Natural killer cell treated with Interleukin-12 subunit alpha and Interleukin-12 subunit beta and Interleukin-15 and Interleukin-18, amount 100 ng/mL, for 72 hours (primary cell): ENCODE data around the gene DNAH2. TPM values are rescaled to one million over a fixed set of nuclear protein-coding genes. Genes with fewer than 3 reads are reported as not detected.

Source experiments
- ATAC-seq, 2 donors: fragments of 150-1000 bp; cut with Tn5 transposase in 1 of 2; sonication (Bioruptor Pico), chemical (Tn5 transposase) in 1 of 2; 2 replicates each; pipeline ENCODE4 v1.10.0; 2021
- DNase-seq: peaks from one replicate; pipeline ENCODE4 v3.0.0; 2022; ENCODE audit warnings: low spot score
- H3K27ac Mint-ChIP-seq, 2 donors: 1 replicate in 1 of 2; 2 replicates in 1 of 2; pipeline ENCODE4 v1.8.0; 2022; ENCODE audit warnings: mixed read lengths in 2 of 2, mild to moderate bottlenecking in 1 of 2, moderate library complexity in 1 of 2
- H3K27me3 Mint-ChIP-seq, 2 donors: 1 replicate in 1 of 2; 2 replicates in 1 of 2; pipeline ENCODE4 v1.8.0; 2022; ENCODE audit warnings: mixed read lengths in 2 of 2
- H3K36me3 Mint-ChIP-seq: one replicate; pipeline ENCODE4 v1.8.0; 2022; ENCODE audit warnings: mixed read lengths
- H3K4me1 Mint-ChIP-seq, 2 donors: 1 replicate in 1 of 2; 2 replicates in 1 of 2; pipeline ENCODE4 v1.8.0; 2022; ENCODE audit warnings: low read depth in 2 of 2, mixed read lengths in 2 of 2, mild to moderate bottlenecking in 1 of 2
- H3K4me3 Mint-ChIP-seq: one replicate; pipeline ENCODE4 v1.8.0; 2022; ENCODE audit warnings: mixed read lengths
- H3K9me3 Mint-ChIP-seq: 2 replicates; pipeline ENCODE4 v1.8.0; 2022; ENCODE audit warnings: mixed read lengths
- total RNA-seq, 2 donors: library from RNA; stranded (reverse); gene quantifications; one replicate each; pipeline ENCODE4 v1.2.3, GENCODE V29; 2022

Gene DNAH2
- total RNA-seq, 2 donors from 2014 or later = 0.10 TPM; not detected in 1

- Mint-ChIP-seq H3K4me3 (no peak overlapping the region), H3K27ac (no peak overlapping the region), H3K9me3 (no peaks in the 10 kb centered on the region), H3K36me3 (no peaks in the 10 kb centered on the region), H3K4me1 (no peaks in the 10 kb centered on the region), H3K27me3 (peaks cover 22 to 34% of the 10 kb centered on the region in 2 donors)
- ATAC-seq (no peak), DNase-seq (no peak)
Measured at GRCh38 chr17:7727886-7728285, 10.3 kb downstream of the DNAH2 start.

- Mint-ChIP-seq H3K9me3 (no peaks in the 10 kb centered on the region), H3K4me3 (no peak overlapping the region), H3K27ac (no peak overlapping the region), H3K4me1 (no peaks in the 10 kb centered on the region), H3K36me3 (no peaks in the 10 kb centered on the region), H3K27me3 (peaks cover 20 to 23% of the 10 kb centered on the region in 2 donors)
- ATAC-seq (no peak), DNase-seq (no peak)
Measured at GRCh38 chr17:7729816-7730215, 12.3 kb downstream of the DNAH2 start.

- DNase-seq (no peak), ATAC-seq (no peak)
- no peak overlapping the region for H3K27ac Mint-ChIP-seq
- no peaks in the 10 kb centered on the region for H3K4me1 Mint-ChIP-seq
- H3K36me3 Mint-ChIP-seq = no peaks in the 10 kb centered on the region
- H3K9me3 Mint-ChIP-seq = no peaks in the 10 kb centered on the region
- no peak overlapping the region for H3K4me3 Mint-ChIP-seq
- peaks cover 6 to 11% of the 10 kb centered on the region in 2 donors for H3K27me3 Mint-ChIP-seq
Measured at GRCh38 chr17:7732981-7733539, 15.5 kb downstream of the DNAH2 start.

GRCh38 chr17:7737601-7738000, 20.1 kb downstream of the DNAH2 start:
- no peaks in the 10 kb centered on the region for H3K9me3 Mint-ChIP-seq
- peaks cover 15% of the 10 kb centered on the region in 2 donors for H3K27me3 Mint-ChIP-seq
- H3K27ac Mint-ChIP-seq = no peak overlapping the region
- H3K36me3 Mint-ChIP-seq = no peaks in the 10 kb centered on the region
- no peak for DNase-seq
- H3K4me1 Mint-ChIP-seq = no peaks in the 10 kb centered on the region
- ATAC-seq = no peak
- H3K4me3 Mint-ChIP-seq = no peak overlapping the region

- Mint-ChIP-seq H3K36me3 (no peaks in the 10 kb centered on the region), H3K27ac (no peak overlapping the region), H3K27me3 (peaks cover 13 to 22% of the 10 kb centered on the region in 2 donors), H3K4me1 (no peaks in the 10 kb centered on the region), H3K4me3 (no peak overlapping the region), H3K9me3 (no peaks in the 10 kb centered on the region)
- no peak for DNase-seq
- ATAC-seq = no peak
Measured at GRCh38 chr17:7739746-7740145, 22.2 kb downstream of the DNAH2 start.

GRCh38 chr17:7740481-7741001, 23.0 kb downstream of the DNAH2 start:
- no peaks in the 10 kb centered on the region for H3K9me3 Mint-ChIP-seq
- H3K4me3 Mint-ChIP-seq = no peak overlapping the region
- no peaks in the 10 kb centered on the region for H3K36me3 Mint-ChIP-seq
- no peak overlapping the region for H3K27ac Mint-ChIP-seq
- ATAC-seq = no peak
- H3K4me1 Mint-ChIP-seq = no peaks in the 10 kb centered on the region
- H3K27me3 Mint-ChIP-seq = peaks cover 13 to 22% of the 10 kb centered on the region in 2 donors
- no peak for DNase-seq

GRCh38 chr17:7742729-7743128, 25.2 kb downstream of the DNAH2 start:
- Mint-ChIP-seq H3K9me3 (no peaks in the 10 kb centered on the region), H3K36me3 (no peaks in the 10 kb centered on the region), H3K27ac (no peak overlapping the region), H3K27me3 (peaks cover 13 to 22% of the 10 kb centered on the region in 2 donors), H3K4me3 (no peak overlapping the region), H3K4me1 (no peaks in the 10 kb centered on the region)
- ATAC-seq (no peak), DNase-seq (no peak)

- no peaks in the 10 kb centered on the region for H3K36me3 Mint-ChIP-seq
- no peak overlapping the region for H3K4me3 Mint-ChIP-seq
- ATAC-seq (no peak), DNase-seq (no peak)
- H3K27me3 Mint-ChIP-seq = peaks cover 10 to 21% of the 10 kb centered on the region in 2 donors
- peak overlapping the region in 1 of 2 donors; percentile 49 for H3K27ac Mint-ChIP-seq
- H3K9me3 Mint-ChIP-seq = no peaks in the 10 kb centered on the region
- no peaks in the 10 kb centered on the region for H3K4me1 Mint-ChIP-seq
Measured at GRCh38 chr17:7744416-7744815, 26.9 kb downstream of the DNAH2 start.

- no peaks in the 10 kb centered on the region for H3K4me1 Mint-ChIP-seq
- H3K4me3 Mint-ChIP-seq = no peak overlapping the region
- peaks cover 5 to 16% of the 10 kb centered on the region in 2 donors for H3K27me3 Mint-ChIP-seq
- no peaks in the 10 kb centered on the region for H3K9me3 Mint-ChIP-seq
- no peak overlapping the region for H3K27ac Mint-ChIP-seq
- no peak for ATAC-seq
- no peak for DNase-seq
- H3K36me3 Mint-ChIP-seq = no peaks in the 10 kb centered on the region
Measured at GRCh38 chr17:7745748-7746470, 28.4 kb downstream of the DNAH2 start.

- no peaks in the 10 kb centered on the region for H3K9me3 Mint-ChIP-seq
- no peak overlapping the region for H3K4me3 Mint-ChIP-seq
- DNase-seq (no peak), ATAC-seq (no peak)
- no peaks in the 10 kb centered on the region for H3K4me1 Mint-ChIP-seq
- H3K27ac Mint-ChIP-seq = no peak overlapping the region
- peaks cover 4 to 14% of the 10 kb centered on the region in 2 donors for H3K27me3 Mint-ChIP-seq
- H3K36me3 Mint-ChIP-seq = no peaks in the 10 kb centered on the region
Measured at GRCh38 chr17:7747635-7748071, 30.1 kb downstream of the DNAH2 start.

GRCh38 chr17:7748076-7748775, 30.7 kb downstream of the DNAH2 start:
- Mint-ChIP-seq H3K27ac (no peak overlapping the region), H3K4me1 (no peaks in the 10 kb centered on the region), H3K9me3 (no peaks in the 10 kb centered on the region), H3K4me3 (no peak overlapping the region), H3K27me3 (peaks cover 6 to 20% of the 10 kb centered on the region in 2 donors), H3K36me3 (no peaks in the 10 kb centered on the region)
- ATAC-seq (no peak), DNase-seq (no peak)

- no peak overlapping the region for H3K27ac Mint-ChIP-seq
- no peak for ATAC-seq
Measured at GRCh38 chr17:7750321-7750821, 32.8 kb downstream of the DNAH2 start.

GRCh38 chr17:7754656-7755055, 37.1 kb downstream of the DNAH2 start:
- no peak overlapping the region for H3K4me3 Mint-ChIP-seq
- H3K27ac Mint-ChIP-seq = no peak overlapping the region
- H3K27me3 Mint-ChIP-seq = peaks cover 14 to 19% of the 10 kb centered on the region in 2 donors
- H3K36me3 Mint-ChIP-seq = no peaks in the 10 kb centered on the region
- H3K9me3 Mint-ChIP-seq = no peaks in the 10 kb centered on the region
- H3K4me1 Mint-ChIP-seq = peaks cover 0 to 2% of the 10 kb centered on the region in 2 donors
- DNase-seq (no peak), ATAC-seq (no peak)

More at GRCh38 chr17:7750321-7750821, 32.8 kb downstream of the DNAH2 start:
- peaks cover 0 to 2% of the 10 kb centered on the region in 2 donors for H3K4me1 Mint-ChIP-seq
- H3K27me3 Mint-ChIP-seq = peaks cover 13 to 19% of the 10 kb centered on the region in 2 donors
- no peak overlapping the region for H3K4me3 Mint-ChIP-seq
- no peaks in the 10 kb centered on the region for H3K9me3 Mint-ChIP-seq
- no peak for DNase-seq
- no peaks in the 10 kb centered on the region for H3K36me3 Mint-ChIP-seq
